ENCODE measurements around the gene SYNPR.

GRCh38 chr3:63513791-63514190 lies 235.7 kb downstream of the SYNPR start:
- TF ChIP-seq CTCF (IDR thresholded peaks at IDR 0.05) (no peak), POLR2A (IDR thresholded peaks at IDR 0.05) (no peak)
